ENCODE measurements around the gene SMIM12. TPM values are rescaled to one million over a fixed set of nuclear protein-coding genes. Genes with fewer than 3 reads are reported as not detected.

The SMIM12 gene
- polyA plus RNA-seq, 1 donor from 2014 or later = 42.6 TPM

GRCh38 chr1:34899471-34899870, 39.9 kb upstream of the SMIM12 start:
- no peak overlapping the region for H3K27ac ChIP-seq (ENCODE audit: low read length)
- TF ChIP-seq REST (IDR thresholded peaks at IDR 0.05; ENCODE audit: borderline replicate concordance) = no peak
- TF ChIP-seq SMC3 (conservative IDR thresholded peaks at IDR 0.05; ENCODE audit: poor library complexity) = no peak
- no peak for TF ChIP-seq TAF1 (IDR thresholded peaks at IDR 0.05; ENCODE audit: low read depth)
- TF ChIP-seq EZH2 (IDR thresholded peaks at IDR 0.05; ENCODE audit: borderline replicate concordance, insufficient read depth, low read length, poor library complexity, severe bottlenecking) = no peak
- TF ChIP-seq RAD21 (conservative IDR thresholded peaks at IDR 0.05) = no peak
- no peak for TF ChIP-seq POLR2AphosphoS5 (IDR thresholded peaks at IDR 0.05)
- TF ChIP-seq EP300 (conservative IDR thresholded peaks at IDR 0.05; ENCODE audit: poor library complexity, severe bottlenecking) = no peak
- no peak for TF ChIP-seq MXI1 (conservative IDR thresholded peaks at IDR 0.05; ENCODE audit: poor library complexity, severe bottlenecking)
- TF ChIP-seq CTCF (IDR thresholded peaks at IDR 0.05; ENCODE audit: poor library complexity, severe bottlenecking) = no peak
- no peaks in the 10 kb centered on the region for H3K79me2 ChIP-seq (replicated peaks; ENCODE audit: insufficient read depth, low read length)
- H3K9me2 ChIP-seq (ENCODE audit: insufficient read depth, low read length) = no peaks in the 10 kb centered on the region
- no peaks in the 10 kb centered on the region for H4K20me1 ChIP-seq (ENCODE audit: insufficient read depth)
- no peak overlapping the region for H3K9ac ChIP-seq (ENCODE audit: low read length)
- no peaks in the 10 kb centered on the region for H3K36me3 ChIP-seq (ENCODE audit: insufficient read depth, low read length)
- no peak overlapping the region for H3K4me3 ChIP-seq (ENCODE audit: low read length)
- no peaks in the 10 kb centered on the region for H3F3A ChIP-seq (ENCODE audit: insufficient read depth, low read length, poor library complexity, severe bottlenecking)
- no peaks in the 10 kb centered on the region for H3K9me3 ChIP-seq (ENCODE audit: low read length)
- H3K27me3 ChIP-seq (ENCODE audit: insufficient read depth, low read depth, low read length) = no peaks in the 10 kb centered on the region
- H3K4me2 ChIP-seq (ENCODE audit: low read length) = no peak overlapping the region
- H2AFZ ChIP-seq (ENCODE audit: low read depth, low read length) = no peak overlapping the region

GRCh38 chr1:34898330-34898761, 38.8 kb upstream of the SMIM12 start:
- H3K9me3 ChIP-seq (ENCODE audit: low read length) = no peaks in the 10 kb centered on the region
- no peak overlapping the region for H3K9ac ChIP-seq (ENCODE audit: low read length)
- H3K4me3 ChIP-seq (ENCODE audit: low read length) = no peak overlapping the region
- H3K9me2 ChIP-seq (ENCODE audit: insufficient read depth, low read length) = no peaks in the 10 kb centered on the region
- H2AFZ ChIP-seq (ENCODE audit: low read depth, low read length) = no peak overlapping the region
- TF ChIP-seq REST (IDR thresholded peaks at IDR 0.05; ENCODE audit: borderline replicate concordance) = no peak
- TF ChIP-seq POLR2AphosphoS5 (IDR thresholded peaks at IDR 0.05) = no peak
- TF ChIP-seq TAF1 (IDR thresholded peaks at IDR 0.05; ENCODE audit: low read depth) = no peak
- TF ChIP-seq EZH2 (IDR thresholded peaks at IDR 0.05; ENCODE audit: borderline replicate concordance, insufficient read depth, low read length, poor library complexity, severe bottlenecking) = no peak
- no peak for TF ChIP-seq SMC3 (conservative IDR thresholded peaks at IDR 0.05; ENCODE audit: poor library complexity)
- no peak for TF ChIP-seq CTCF (IDR thresholded peaks at IDR 0.05; ENCODE audit: poor library complexity, severe bottlenecking)
- TF ChIP-seq EP300 (conservative IDR thresholded peaks at IDR 0.05; ENCODE audit: poor library complexity, severe bottlenecking) = no peak
- TF ChIP-seq MXI1 (conservative IDR thresholded peaks at IDR 0.05; ENCODE audit: poor library complexity, severe bottlenecking) = no peak
- no peak for TF ChIP-seq RAD21 (conservative IDR thresholded peaks at IDR 0.05)
- no peak overlapping the region for H3K27ac ChIP-seq (ENCODE audit: low read length)
- H3F3A ChIP-seq (ENCODE audit: insufficient read depth, low read length, poor library complexity, severe bottlenecking) = no peaks in the 10 kb centered on the region
- no peaks in the 10 kb centered on the region for H3K36me3 ChIP-seq (ENCODE audit: insufficient read depth, low read length)
- no peak overlapping the region for H3K4me2 ChIP-seq (ENCODE audit: low read length)
- no peaks in the 10 kb centered on the region for H4K20me1 ChIP-seq (ENCODE audit: insufficient read depth)
- H3K27me3 ChIP-seq (ENCODE audit: insufficient read depth, low read depth, low read length) = no peaks in the 10 kb centered on the region
- no peaks in the 10 kb centered on the region for H3K79me2 ChIP-seq (replicated peaks; ENCODE audit: insufficient read depth, low read length)

Data from neural cell (in vitro differentiated cells).